HFF-Myc (cell line): ENCODE data around the gene SIGLEC6.

ENCODE experiments used
- DNase-seq: peaks from one replicate; pipeline ENCODE4 v3.0.0-alpha.2; 2011; ENCODE audit warnings: low read depth; ENCODE audit errors: extremely low read depth
- H3K4me3 ChIP-seq: replicated peaks from 2 replicates; pipeline ENCODE4 v1.5.1; 2011; ENCODE audit warnings: low read depth, mild to moderate bottlenecking, control low read depth, low read length
- CTCF ChIP-seq: IDR thresholded peaks from 2 replicates; pipeline ENCODE4 v1.5.1; 2012; ENCODE audit warnings: mild to moderate bottlenecking, low read depth, low read length, control low read depth; ENCODE audit errors: missing control alignments

SIGLEC6 gene

DNA sequence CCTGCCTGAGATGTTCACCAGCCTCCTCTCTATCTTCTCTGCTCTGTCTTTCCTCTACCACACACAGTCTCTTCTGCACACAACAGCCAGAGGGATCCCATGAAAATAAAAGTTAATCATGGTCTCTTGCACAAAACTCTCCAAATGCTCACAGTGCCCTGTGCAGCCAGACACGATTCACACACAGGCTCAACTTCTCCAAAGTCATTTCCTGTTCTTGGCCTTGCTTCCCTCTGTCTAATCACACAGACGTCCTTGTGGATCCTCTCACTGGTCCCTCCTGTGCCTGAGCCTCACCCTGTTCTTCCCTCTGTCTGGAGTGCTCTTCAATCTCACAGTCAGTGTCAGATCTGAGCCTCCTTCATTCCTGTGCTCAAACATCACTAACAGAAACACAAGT is 37.7 kb downstream of the SIGLEC6 start:
- no peak for TF ChIP-seq CTCF
- no peak overlapping the region for H3K4me3 ChIP-seq
- DNase-seq: no peak

DNA sequence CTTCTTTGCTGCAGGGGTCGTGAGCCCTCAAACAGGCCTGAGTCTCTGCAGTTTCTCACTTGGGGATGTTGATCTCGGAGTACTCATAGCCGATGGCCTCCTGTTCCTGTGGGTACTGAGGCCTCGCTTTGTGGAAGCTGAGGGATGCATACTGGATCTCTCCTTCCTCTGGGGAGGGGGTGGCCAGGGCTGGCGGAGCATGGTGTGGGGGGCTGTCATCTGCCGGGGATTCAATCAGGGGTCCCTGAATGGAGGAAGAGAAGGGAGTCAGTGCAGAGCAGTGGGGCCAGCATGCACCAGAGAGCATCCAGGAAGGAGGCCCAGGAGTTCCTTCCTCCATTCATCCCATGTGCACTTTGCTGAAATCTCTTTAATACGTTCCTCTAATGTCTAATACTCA is 39.9 kb downstream of the SIGLEC6 start:
- no peak overlapping the region for H3K4me3 ChIP-seq
- DNase-seq: no peak
- TF ChIP-seq CTCF: no peak

DNA sequence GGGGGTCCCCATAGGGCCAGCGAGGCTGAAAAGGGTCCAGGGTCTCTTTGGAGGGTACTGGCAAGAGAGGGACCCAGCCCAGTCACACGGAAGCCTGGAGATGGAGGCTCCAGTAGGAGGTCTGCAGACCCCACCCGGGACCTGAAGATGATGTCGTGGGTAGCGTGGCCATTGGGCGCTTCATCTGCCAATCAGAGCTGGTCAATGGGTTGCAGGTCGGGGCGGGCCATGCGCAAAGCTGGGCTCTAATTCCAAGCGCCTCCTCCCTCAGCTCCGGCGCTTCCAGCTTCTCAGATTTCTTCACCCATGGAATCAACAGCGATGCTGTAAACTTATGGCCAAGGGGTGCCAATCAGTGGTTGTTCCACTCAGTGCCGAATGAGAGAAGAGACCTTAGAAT is 40.8 kb downstream of the SIGLEC6 start:
- no peak for DNase-seq
- no peak for TF ChIP-seq CTCF
- no peak overlapping the region for H3K4me3 ChIP-seq

- DNase-seq: no peak
- TF ChIP-seq CTCF: no peak
- no peak overlapping the region for H3K4me3 ChIP-seq
Observed at GRCh38 chr19:51489113-51489512, 42.4 kb downstream of the SIGLEC6 start.

GRCh38 chr19:51488491-51488890 is 43.0 kb downstream of the SIGLEC6 start:
- TF ChIP-seq CTCF: no peak
- no peak for DNase-seq
- H3K4me3 ChIP-seq: no peak overlapping the region

DNA sequence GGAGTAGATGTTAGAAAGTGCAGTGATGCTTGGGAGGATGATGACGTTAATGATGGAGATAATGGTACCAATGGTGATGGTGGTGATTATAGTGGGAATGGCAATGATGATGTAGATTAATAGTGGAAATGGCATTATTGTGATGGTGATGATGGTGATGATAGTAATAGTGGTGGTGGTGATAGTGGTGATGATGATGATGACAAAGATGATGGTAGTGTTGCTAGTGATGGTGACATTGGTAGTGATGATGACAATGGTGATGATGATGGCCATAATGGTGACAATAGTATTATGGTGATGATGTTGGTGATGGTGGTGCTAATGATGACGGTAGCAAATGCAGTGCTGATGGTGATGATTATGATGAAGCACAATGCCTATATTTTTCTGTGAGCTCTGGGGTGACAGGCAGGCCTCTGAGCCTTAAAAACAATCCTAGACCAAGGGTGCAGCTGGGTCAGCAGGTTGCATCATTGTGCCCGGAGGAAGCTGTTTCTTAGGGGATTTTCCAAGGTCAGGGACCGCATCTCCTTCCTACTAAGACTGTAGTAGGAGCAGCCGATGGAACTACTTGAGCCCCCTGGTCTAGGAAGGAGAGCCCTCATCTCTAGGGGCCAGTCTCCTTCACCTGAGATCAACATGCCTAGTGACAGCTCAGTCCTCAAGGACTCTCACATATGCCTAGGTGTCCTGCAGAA is 45.4 kb downstream of the SIGLEC6 start:
- TF ChIP-seq CTCF: no peak
- no peak for DNase-seq
- no peak overlapping the region for H3K4me3 ChIP-seq

DNA sequence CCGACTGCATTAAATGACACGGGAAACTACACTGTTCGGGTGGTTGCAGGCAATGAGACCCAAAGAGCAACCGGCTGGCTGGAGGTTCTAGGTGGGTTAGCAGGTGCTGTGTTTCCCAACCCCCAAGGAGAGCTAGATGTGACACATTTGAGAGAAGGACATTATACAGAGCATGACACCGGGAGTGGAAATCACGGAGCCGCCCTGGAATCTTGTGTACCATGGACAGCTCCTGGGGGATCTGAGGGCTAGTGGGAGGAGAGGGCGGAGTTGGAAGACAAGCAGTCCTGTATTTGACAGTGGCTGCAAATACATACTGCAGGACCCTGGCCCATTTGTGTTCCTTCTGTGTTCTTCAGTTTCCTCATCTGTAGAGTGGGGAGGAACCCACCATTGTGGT is 50.9 kb downstream of the SIGLEC6 start:
- no peak for TF ChIP-seq CTCF
- no peak for DNase-seq
- H3K4me3 ChIP-seq: no peak overlapping the region
